HEK293 (cell line): Measurements from ENCODE around the gene KRT27.
A peak's percentile ranks its signal among the peaks of the same experiment; 100 is the strongest.

ENCODE experiments used
- ATF2 ChIP-seq: fragments of 450-650 bp; formaldehyde crosslinking; IDR thresholded peaks from 2 replicates; pipeline ENCODE4 v1.5.1; 2016; ENCODE audit warnings: missing biosample characterization, missing genetic modification characterization, low read depth
- ELK4 ChIP-seq: IDR thresholded peaks from 2 replicates; pipeline ENCODE4 v1.6.1; 2011; ENCODE audit warnings: mild to moderate bottlenecking, low read depth, low read length, borderline replicate concordance
- FEZF1 ChIP-seq: fragments of 450-650 bp; formaldehyde crosslinking; IDR thresholded peaks from 2 replicates; pipeline ENCODE4 v1.5.1; 2016; ENCODE audit warnings: missing biosample characterization, missing genetic modification characterization
- HOXA7 ChIP-seq: sonication (generic); formaldehyde crosslinking; IDR thresholded peaks from 2 replicates; pipeline ENCODE4 v1.8.1; 2022; ENCODE audit warnings: missing genetic modification reagents, borderline replicate concordance
- INSM2 ChIP-seq: fragments of 450-650 bp; formaldehyde crosslinking; IDR thresholded peaks from 2 replicates; pipeline ENCODE4 v1.5.1; 2016; ENCODE audit warnings: missing biosample characterization, missing genetic modification characterization
- KLF8 ChIP-seq: fragments of 450-650 bp; formaldehyde crosslinking; IDR thresholded peaks from 2 replicates; pipeline ENCODE4 v1.5.1; 2016; ENCODE audit warnings: missing biosample characterization, missing genetic modification characterization
- MEIS1 ChIP-seq: sonication (generic); formaldehyde crosslinking; IDR thresholded peaks from 2 replicates; pipeline ENCODE4 v1.8.1; 2022; ENCODE audit warnings: missing genetic modification reagents, mild to moderate bottlenecking, borderline replicate concordance
- RBAK ChIP-seq: fragments of 450-650 bp; formaldehyde crosslinking; IDR thresholded peaks from 2 replicates; pipeline ENCODE4 v1.5.1; 2016; ENCODE audit warnings: missing biosample characterization, missing genetic modification characterization
- ZBTB21 ChIP-seq: fragments of 450-650 bp; formaldehyde crosslinking; IDR thresholded peaks from 2 replicates; pipeline ENCODE4 v1.5.1; 2017; ENCODE audit warnings: missing biosample characterization, missing genetic modification characterization
- ZNF248 ChIP-seq: fragments of 450-650 bp; formaldehyde crosslinking; IDR thresholded peaks from 2 replicates; pipeline ENCODE4 v1.5.1; 2017; ENCODE audit warnings: missing biosample characterization, missing genetic modification characterization
- ZNF292 ChIP-seq: fragments of 450-650 bp; formaldehyde crosslinking; IDR thresholded peaks from 2 replicates; pipeline ENCODE4 v1.5.1; 2016; ENCODE audit warnings: low read depth, missing biosample characterization, missing genetic modification characterization, borderline replicate concordance
- ZNF311 ChIP-seq: fragments of 450-650 bp; formaldehyde crosslinking; IDR thresholded peaks from 2 replicates; pipeline ENCODE4 v1.5.1; 2017; ENCODE audit warnings: missing biosample characterization, missing genetic modification characterization, borderline replicate concordance
- ZNF394 ChIP-seq: fragments of 450-650 bp; formaldehyde crosslinking; IDR thresholded peaks from 2 replicates; pipeline ENCODE4 v1.5.1; 2016; ENCODE audit warnings: missing biosample characterization, missing genetic modification characterization, mild to moderate bottlenecking, moderate library complexity, borderline replicate concordance
- ZNF510 ChIP-seq: fragments of 450-650 bp; formaldehyde crosslinking; IDR thresholded peaks from 2 replicates; pipeline ENCODE4 v1.5.1; 2018; ENCODE audit warnings: mild to moderate bottlenecking, missing genetic modification characterization, missing biosample characterization; ENCODE audit not compliant: insufficient replicate concordance
- ZNF777 ChIP-seq: fragments of 450-650 bp; formaldehyde crosslinking; IDR thresholded peaks from 2 replicates; pipeline ENCODE4 v1.5.1; 2017; ENCODE audit warnings: missing biosample characterization, missing genetic modification characterization, borderline replicate concordance
- ZSCAN18 ChIP-seq: fragments of 450-650 bp; formaldehyde crosslinking; IDR thresholded peaks from 2 replicates; pipeline ENCODE4 v1.5.1; 2016; ENCODE audit warnings: missing biosample characterization, missing genetic modification characterization
- TF ChIP-seq, protein P1 (sequence below): fragments of 450-650 bp; formaldehyde crosslinking; conservative IDR thresholded peaks from 2 replicates; pipeline ENCODE4 v1.5.1; 2016; ENCODE audit warnings: low read depth, missing biosample characterization, missing genetic modification characterization
- TF ChIP-seq, protein P2 (sequence below): fragments of 450-650 bp; formaldehyde crosslinking; IDR thresholded peaks from 2 replicates; pipeline ENCODE4 v1.5.1; 2016; ENCODE audit warnings: missing biosample characterization, missing genetic modification characterization
- TF ChIP-seq, protein P3 (sequence below): fragments of 450-650 bp; formaldehyde crosslinking; IDR thresholded peaks from 2 replicates; pipeline ENCODE4 v1.5.1; 2017; ENCODE audit warnings: missing biosample characterization, missing genetic modification characterization

KRT27 gene

GRCh38 chr17:40827746-40828453, 45.5 kb upstream of the KRT27 start (continued):
- TF ChIP-seq, protein P1, sequence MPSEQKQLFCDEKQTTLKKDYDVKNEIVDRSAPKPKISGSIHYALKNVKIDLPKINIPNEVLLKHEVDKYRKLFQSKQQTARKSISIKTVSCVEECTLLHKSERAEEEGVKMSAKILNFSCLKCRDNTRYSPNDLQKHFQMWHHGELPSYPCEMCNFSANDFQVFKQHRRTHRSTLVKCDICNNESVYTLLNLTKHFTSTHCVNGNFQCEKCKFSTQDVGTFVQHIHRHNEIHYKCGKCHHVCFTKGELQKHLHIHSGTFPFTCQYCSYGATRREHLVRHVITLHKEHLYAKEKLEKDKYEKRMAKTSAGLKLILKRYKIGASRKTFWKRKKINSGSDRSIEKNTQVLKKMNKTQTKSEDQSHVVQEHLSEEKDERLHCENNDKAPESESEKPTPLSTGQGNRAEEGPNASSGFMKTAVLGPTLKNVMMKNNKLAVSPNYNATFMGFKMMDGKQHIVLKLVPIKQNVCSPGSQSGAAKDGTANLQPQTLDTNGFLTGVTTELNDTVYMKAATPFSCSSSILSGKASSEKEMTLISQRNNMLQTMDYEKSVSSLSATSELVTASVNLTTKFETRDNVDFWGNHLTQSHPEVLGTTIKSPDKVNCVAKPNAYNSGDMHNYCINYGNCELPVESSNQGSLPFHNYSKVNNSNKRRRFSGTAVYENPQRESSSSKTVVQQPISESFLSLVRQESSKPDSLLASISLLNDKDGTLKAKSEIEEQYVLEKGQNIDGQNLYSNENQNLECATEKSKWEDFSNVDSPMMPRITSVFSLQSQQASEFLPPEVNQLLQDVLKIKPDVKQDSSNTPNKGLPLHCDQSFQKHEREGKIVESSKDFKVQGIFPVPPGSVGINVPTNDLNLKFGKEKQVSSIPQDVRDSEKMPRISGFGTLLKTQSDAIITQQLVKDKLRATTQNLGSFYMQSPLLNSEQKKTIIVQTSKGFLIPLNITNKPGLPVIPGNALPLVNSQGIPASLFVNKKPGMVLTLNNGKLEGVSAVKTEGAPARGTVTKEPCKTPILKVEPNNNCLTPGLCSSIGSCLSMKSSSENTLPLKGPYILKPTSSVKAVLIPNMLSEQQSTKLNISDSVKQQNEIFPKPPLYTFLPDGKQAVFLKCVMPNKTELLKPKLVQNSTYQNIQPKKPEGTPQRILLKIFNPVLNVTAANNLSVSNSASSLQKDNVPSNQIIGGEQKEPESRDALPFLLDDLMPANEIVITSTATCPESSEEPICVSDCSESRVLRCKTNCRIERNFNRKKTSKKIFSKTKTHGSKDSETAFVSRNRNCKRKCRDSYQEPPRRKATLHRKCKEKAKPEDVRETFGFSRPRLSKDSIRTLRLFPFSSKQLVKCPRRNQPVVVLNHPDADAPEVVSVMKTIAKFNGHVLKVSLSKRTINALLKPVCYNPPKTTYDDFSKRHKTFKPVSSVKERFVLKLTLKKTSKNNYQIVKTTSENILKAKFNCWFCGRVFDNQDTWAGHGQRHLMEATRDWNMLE: peak; percentile 54
- TF ChIP-seq ZNF292 (tag by site-specific recombination): no peak
- peak; percentile 77 for TF ChIP-seq KLF8 (tag by site-specific recombination)
- peak; percentile 69 for TF ChIP-seq ZBTB21 (tag by site-specific recombination)
- TF ChIP-seq ZSCAN18 (tag by site-specific recombination): no peak
- peak; percentile 74; the same call in 1 of the 2 replicates for TF ChIP-seq ZNF394 (tag by site-specific recombination)
- TF ChIP-seq RBAK (tag by site-specific recombination): no peak
- no peak for TF ChIP-seq ELK4
- no peak for TF ChIP-seq ZNF777 (tag by site-specific recombination)
- TF ChIP-seq, protein P2, sequence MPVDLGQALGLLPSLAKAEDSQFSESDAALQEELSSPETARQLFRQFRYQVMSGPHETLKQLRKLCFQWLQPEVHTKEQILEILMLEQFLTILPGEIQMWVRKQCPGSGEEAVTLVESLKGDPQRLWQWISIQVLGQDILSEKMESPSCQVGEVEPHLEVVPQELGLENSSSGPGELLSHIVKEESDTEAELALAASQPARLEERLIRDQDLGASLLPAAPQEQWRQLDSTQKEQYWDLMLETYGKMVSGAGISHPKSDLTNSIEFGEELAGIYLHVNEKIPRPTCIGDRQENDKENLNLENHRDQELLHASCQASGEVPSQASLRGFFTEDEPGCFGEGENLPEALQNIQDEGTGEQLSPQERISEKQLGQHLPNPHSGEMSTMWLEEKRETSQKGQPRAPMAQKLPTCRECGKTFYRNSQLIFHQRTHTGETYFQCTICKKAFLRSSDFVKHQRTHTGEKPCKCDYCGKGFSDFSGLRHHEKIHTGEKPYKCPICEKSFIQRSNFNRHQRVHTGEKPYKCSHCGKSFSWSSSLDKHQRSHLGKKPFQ (tag by site-specific recombination): 0 out of 2 replicates have a peak, but pooled peaks have one; percentile 17
- TF ChIP-seq ATF2 (tag by site-specific recombination): 0 out of 2 replicates have a peak, but pooled peaks have one; percentile 47
- no peak for TF ChIP-seq MEIS1 (CRISPR knock-in tag)
- no peak for TF ChIP-seq ZNF311 (tag by site-specific recombination)
- TF ChIP-seq FEZF1: peak; percentile 81
- no peak for TF ChIP-seq HOXA7
- peak; percentile 90 for TF ChIP-seq INSM2
- TF ChIP-seq, protein P3, sequence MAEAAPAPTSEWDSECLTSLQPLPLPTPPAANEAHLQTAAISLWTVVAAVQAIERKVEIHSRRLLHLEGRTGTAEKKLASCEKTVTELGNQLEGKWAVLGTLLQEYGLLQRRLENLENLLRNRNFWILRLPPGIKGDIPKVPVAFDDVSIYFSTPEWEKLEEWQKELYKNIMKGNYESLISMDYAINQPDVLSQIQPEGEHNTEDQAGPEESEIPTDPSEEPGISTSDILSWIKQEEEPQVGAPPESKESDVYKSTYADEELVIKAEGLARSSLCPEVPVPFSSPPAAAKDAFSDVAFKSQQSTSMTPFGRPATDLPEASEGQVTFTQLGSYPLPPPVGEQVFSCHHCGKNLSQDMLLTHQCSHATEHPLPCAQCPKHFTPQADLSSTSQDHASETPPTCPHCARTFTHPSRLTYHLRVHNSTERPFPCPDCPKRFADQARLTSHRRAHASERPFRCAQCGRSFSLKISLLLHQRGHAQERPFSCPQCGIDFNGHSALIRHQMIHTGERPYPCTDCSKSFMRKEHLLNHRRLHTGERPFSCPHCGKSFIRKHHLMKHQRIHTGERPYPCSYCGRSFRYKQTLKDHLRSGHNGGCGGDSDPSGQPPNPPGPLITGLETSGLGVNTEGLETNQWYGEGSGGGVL: no peak; the same call in 1 of the 2 replicates
- TF ChIP-seq ZNF510 (tag by site-specific recombination): no peak
- no peak for TF ChIP-seq ZNF248 (tag by site-specific recombination)
